ENCODE results near the gene VTI1A. TPM values are rescaled to one million over a fixed set of nuclear protein-coding genes. Genes with fewer than 3 reads are reported as not detected.

The VTI1A gene
- total and polyA plus RNA-seq, 9 donors, result 7.8 to 48.2 (median 20.0) TPM

- Histone ChIP-seq H3K9me3 (no peaks in the 10 kb centered on the region), H3K27ac (no peak overlapping the region), H3K36me3 (no peaks in the 10 kb centered on the region), H3K4me3 (no peak overlapping the region), H3K27me3 (no peaks in the 10 kb centered on the region), H3K4me1 (ENCODE audit: insufficient read depth) (no peaks in the 10 kb centered on the region)
- intact Hi-C loops (cut with DNase I), result no loop called here
- TF ChIP-seq POLR2A (IDR thresholded peaks at IDR 0.05) (no peak), EP300 (IDR thresholded peaks at IDR 0.05) (no peak)
- TF ChIP-seq, protein P1, sequence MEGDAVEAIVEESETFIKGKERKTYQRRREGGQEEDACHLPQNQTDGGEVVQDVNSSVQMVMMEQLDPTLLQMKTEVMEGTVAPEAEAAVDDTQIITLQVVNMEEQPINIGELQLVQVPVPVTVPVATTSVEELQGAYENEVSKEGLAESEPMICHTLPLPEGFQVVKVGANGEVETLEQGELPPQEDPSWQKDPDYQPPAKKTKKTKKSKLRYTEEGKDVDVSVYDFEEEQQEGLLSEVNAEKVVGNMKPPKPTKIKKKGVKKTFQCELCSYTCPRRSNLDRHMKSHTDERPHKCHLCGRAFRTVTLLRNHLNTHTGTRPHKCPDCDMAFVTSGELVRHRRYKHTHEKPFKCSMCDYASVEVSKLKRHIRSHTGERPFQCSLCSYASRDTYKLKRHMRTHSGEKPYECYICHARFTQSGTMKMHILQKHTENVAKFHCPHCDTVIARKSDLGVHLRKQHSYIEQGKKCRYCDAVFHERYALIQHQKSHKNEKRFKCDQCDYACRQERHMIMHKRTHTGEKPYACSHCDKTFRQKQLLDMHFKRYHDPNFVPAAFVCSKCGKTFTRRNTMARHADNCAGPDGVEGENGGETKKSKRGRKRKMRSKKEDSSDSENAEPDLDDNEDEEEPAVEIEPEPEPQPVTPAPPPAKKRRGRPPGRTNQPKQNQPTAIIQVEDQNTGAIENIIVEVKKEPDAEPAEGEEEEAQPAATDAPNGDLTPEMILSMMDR (IDR thresholded peaks at IDR 0.05), result no peak
- no peak for DNase-seq
Observed at GRCh38 chr10:112515126-112515525, 68.1 kb downstream of the VTI1A start.

DNA sequence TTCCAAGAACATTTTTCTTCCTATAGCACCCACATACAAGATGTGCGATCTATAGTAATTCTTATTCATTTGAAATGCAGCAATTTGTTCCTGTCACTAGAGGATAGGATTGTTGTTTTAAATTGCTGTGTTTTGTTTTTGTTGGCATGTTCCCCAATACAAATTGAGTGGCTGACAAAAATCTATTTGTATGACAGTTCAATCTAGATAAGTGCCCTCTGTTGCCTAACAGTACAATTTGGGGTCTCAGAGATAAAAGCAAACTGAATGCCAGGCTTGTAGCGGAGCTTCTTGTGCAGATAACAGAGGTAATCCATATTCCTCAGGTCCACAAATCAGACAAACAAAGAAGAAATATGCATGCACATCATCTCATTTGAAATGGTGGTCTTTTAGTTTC is 68.8 kb downstream of the VTI1A start:
- Histone ChIP-seq H3K9me3 (no peaks in the 10 kb centered on the region), H3K4me3 (no peak overlapping the region), H3K36me3 (no peaks in the 10 kb centered on the region), H3K27ac (no peak overlapping the region), H3K4me1 (ENCODE audit: insufficient read depth) (no peaks in the 10 kb centered on the region), H3K27me3 (no peaks in the 10 kb centered on the region)
- intact Hi-C loops (cut with DNase I), result no loop called here
- no peak for DNase-seq
- TF ChIP-seq EP300 (IDR thresholded peaks at IDR 0.05), result no peak
- TF ChIP-seq, protein P1 (IDR thresholded peaks at IDR 0.05), result no peak
- no peak for TF ChIP-seq POLR2A (IDR thresholded peaks at IDR 0.05)
- 92 to 100% (median 95%) methylated on average over 2 of the region's 2 CpGs for WGBS, 3 donors

DNA sequence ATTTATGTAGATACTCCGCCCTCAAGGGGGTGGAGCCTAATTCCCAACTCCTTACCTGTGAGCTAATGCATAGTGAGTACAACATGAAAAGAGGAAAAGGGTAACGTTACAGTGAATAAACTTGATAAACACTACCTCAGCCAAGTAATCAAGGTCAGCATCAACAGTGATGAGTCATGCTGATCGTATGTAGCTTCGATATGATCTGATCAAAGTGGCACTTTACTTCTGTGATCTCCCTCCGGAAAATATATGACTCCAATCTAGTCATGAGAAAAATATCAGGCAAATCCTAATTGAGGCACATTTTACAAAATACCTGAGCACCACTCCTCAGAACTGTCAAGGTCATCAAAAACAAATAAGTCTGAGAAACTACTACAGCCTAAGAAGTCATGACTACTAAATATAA is 70.4 kb downstream of the VTI1A start:
- no peak for TF ChIP-seq EP300 (IDR thresholded peaks at IDR 0.05)
- TF ChIP-seq POLR2A (IDR thresholded peaks at IDR 0.05), result no peak
- TF ChIP-seq, protein P1 (IDR thresholded peaks at IDR 0.05), result no peak
- intact Hi-C loops (cut with DNase I), result no loop called here

GRCh38 chr10:112519133-112519761 is 72.2 kb downstream of the VTI1A start:
- 96 to 98% (median 96%) methylated on average over 5 of the region's 5 CpGs for WGBS, 3 donors
- no peak overlapping the region for H3K4me3 ChIP-seq
- intact Hi-C loops (cut with DNase I), result no loop called here
- TF ChIP-seq EP300 (IDR thresholded peaks at IDR 0.05), result no peak
- TF ChIP-seq, protein P1 (IDR thresholded peaks at IDR 0.05), result no peak
- no peak for TF ChIP-seq POLR2A (IDR thresholded peaks at IDR 0.05)
- no peaks in the 10 kb centered on the region for H3K36me3 ChIP-seq
- no peak for DNase-seq
- no peaks in the 10 kb centered on the region for H3K4me1 ChIP-seq (ENCODE audit: insufficient read depth)
- no peak overlapping the region for H3K27ac ChIP-seq
- no peaks in the 10 kb centered on the region for H3K9me3 ChIP-seq
- H3K27me3 ChIP-seq, result no peaks in the 10 kb centered on the region

More for the DNA sequence above, 70.4 kb downstream of the VTI1A start:
- no peaks in the 10 kb centered on the region for H3K27me3 ChIP-seq
- H3K4me1 ChIP-seq (ENCODE audit: insufficient read depth), result no peaks in the 10 kb centered on the region
- no peak overlapping the region for H3K4me3 ChIP-seq
- H3K9me3 ChIP-seq, result no peaks in the 10 kb centered on the region
- no peaks in the 10 kb centered on the region for H3K36me3 ChIP-seq
- WGBS, 3 donors, result 71 to 86% (median 74%) methylated on average over 5 of the region's 5 CpGs
- no peak for DNase-seq
- no peak overlapping the region for H3K27ac ChIP-seq

Data from ovary (tissue), 9 donors.